Tibial artery (tissue), 4 donors: ENCODE measurements around the gene TNNT2.

Experiments used
- DNase-seq, 2 donors: peaks; one replicate each; pipeline ENCODE4 v3.0.0-alpha.2; 2019
- H3K27ac ChIP-seq, 2 donors: fragments of 200-600 bp; sonication (generic) in 1 of 2; 1 replicate in 1 of 2; 2 replicates in 1 of 2; pipeline ENCODE4 v1.5.1; 2018 to 2019; ENCODE audit warnings: mild to moderate bottlenecking in 1 of 2
- H3K27me3 ChIP-seq, 2 donors: fragments of 200-600 bp; sonication (generic) in 1 of 2; one replicate each; pipeline versions ENCODE4 v1.5.1 to v1.6.0; 2016 to 2019
- H3K36me3 ChIP-seq, 3 donors: fragments of 200-600 bp; sonication (generic) in 2 of 3; one replicate each; pipeline ENCODE4 v1.5.1; 2016 to 2019; ENCODE audit warnings: mild to moderate bottlenecking in 2 of 3
- H3K4me1 ChIP-seq, 4 donors: fragments of 200-600 bp; sonication (generic) in 2 of 4; 1 replicate in 3 of 4; 2 replicates in 1 of 4; pipeline ENCODE4 v1.5.1; 2016 to 2019
- H3K4me3 ChIP-seq, 2 donors: fragments of 200-600 bp; sonication (generic) in 1 of 2; 1 replicate in 1 of 2; 2 replicates in 1 of 2; pipeline ENCODE4 v1.5.1; 2018 to 2019; ENCODE audit warnings: mild to moderate bottlenecking in 2 of 2
- H3K9me3 ChIP-seq, 3 donors: fragments of 200-600 bp; sonication (generic) in 1 of 3; one replicate each; pipeline ENCODE4 v1.5.1; 2016 to 2019
- intact Hi-C: fragments of 100-400 bp; cut with DNase I; formaldehyde crosslinking; loops from one replicate; pipeline ENCODE4 v1.15.0; 2023; ENCODE audit warnings: low total_unique reads
- TF ChIP-seq, protein P1 (sequence below), 2 experiments: fragments of 200-600 bp in 1 of 2; fragments of 450-650 bp in 1 of 2; IDR thresholded peaks; one replicate each; pipeline ENCODE4 v1.5.1; 2017 to 2019; ENCODE audit warnings: antibody characterized with exemption in 2 of 2, mild to moderate bottlenecking in 1 of 2, moderate library complexity in 1 of 2

Gene TNNT2

DNA sequence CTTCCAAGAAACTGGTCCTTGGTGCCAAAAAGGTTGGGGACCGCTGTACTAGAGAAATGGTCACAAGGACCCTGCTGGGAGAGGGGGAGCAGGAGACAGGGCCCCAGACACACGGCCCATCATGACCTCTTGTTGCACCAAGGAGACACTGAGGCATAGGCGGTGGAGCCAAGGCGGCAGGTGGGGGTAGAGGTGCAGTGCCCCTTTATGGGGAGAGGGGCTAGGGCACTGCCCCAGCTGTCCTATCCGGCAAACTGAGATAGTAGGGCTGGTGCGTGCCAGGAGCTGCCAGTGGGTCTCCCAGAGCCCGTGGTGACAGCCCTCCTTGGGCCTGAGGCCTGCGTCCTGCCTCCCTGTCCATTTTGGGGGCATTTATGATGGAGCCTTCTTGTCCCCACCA is 20.3 kb downstream of the TNNT2 start:
- Histone ChIP-seq H3K4me3 (no peak overlapping the region), H3K27me3 (peaks cover 0 to 58% of the 10 kb centered on the region in 2 donors), H3K4me1 (no peaks in the 10 kb centered on the region), H3K36me3 (no peaks in the 10 kb centered on the region), H3K9me3 (no peaks in the 10 kb centered on the region), H3K27ac (no peak overlapping the region)
- intact Hi-C loops, result no loop called here
- no peak for DNase-seq
- TF ChIP-seq, protein P1, sequence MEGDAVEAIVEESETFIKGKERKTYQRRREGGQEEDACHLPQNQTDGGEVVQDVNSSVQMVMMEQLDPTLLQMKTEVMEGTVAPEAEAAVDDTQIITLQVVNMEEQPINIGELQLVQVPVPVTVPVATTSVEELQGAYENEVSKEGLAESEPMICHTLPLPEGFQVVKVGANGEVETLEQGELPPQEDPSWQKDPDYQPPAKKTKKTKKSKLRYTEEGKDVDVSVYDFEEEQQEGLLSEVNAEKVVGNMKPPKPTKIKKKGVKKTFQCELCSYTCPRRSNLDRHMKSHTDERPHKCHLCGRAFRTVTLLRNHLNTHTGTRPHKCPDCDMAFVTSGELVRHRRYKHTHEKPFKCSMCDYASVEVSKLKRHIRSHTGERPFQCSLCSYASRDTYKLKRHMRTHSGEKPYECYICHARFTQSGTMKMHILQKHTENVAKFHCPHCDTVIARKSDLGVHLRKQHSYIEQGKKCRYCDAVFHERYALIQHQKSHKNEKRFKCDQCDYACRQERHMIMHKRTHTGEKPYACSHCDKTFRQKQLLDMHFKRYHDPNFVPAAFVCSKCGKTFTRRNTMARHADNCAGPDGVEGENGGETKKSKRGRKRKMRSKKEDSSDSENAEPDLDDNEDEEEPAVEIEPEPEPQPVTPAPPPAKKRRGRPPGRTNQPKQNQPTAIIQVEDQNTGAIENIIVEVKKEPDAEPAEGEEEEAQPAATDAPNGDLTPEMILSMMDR (IDR thresholded peaks at IDR 0.05), result no peak

DNA sequence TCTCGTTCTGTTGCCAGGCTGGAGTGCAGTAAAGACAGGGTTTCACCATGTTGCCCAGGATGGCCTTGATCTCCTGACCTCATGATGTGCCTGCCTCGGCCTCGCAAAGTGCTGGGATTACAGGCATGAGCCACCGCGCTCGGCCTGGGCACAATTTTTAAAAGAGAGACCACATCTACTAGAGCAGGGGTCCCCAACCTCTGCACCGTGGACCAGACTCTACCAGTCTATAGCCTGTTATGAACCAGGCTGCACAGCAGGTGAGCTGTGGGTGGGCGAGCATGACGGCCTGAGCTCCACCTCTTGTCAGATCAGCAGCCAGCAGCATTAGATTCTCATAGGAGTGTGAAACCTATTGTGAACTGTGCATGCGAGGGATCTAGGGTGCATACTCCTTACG is 20.8 kb downstream of the TNNT2 start:
- H3K27me3 ChIP-seq, result peaks cover 0 to 57% of the 10 kb centered on the region in 2 donors
- DNase-seq, result no peak
- TF ChIP-seq, protein P1 (IDR thresholded peaks at IDR 0.05), result no peak
- no peaks in the 10 kb centered on the region for H3K36me3 ChIP-seq
- H3K27ac ChIP-seq, result no peak overlapping the region
- H3K4me3 ChIP-seq, result no peak overlapping the region
- no peaks in the 10 kb centered on the region for H3K9me3 ChIP-seq
- no peaks in the 10 kb centered on the region for H3K4me1 ChIP-seq
- intact Hi-C loops, result no loop called here

DNA sequence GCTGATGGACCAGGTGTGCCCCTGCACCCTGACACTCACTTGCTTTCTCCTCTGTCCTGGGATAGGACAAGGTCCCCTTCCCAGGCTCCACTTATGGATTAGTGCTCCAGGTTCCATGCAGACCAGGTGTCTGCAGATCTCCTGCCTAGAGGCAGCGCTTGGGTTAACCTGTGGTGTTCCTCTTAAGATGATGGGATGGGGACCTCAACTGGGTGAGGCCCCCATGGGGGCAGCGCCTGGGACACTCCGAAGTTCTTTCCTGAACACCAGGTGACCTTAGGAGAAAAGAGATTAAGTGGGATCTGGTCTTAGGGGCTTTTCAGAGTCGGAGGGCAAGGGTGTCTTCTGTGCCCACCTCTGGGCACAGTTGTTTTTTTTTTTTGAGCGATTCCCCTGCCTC is 21.2 kb downstream of the TNNT2 start:
- Histone ChIP-seq H3K36me3 (no peaks in the 10 kb centered on the region), H3K27me3 (peaks cover 0 to 53% of the 10 kb centered on the region in 2 donors), H3K4me1 (no peaks in the 10 kb centered on the region), H3K9me3 (no peaks in the 10 kb centered on the region), H3K4me3 (no peak overlapping the region), H3K27ac (no peak overlapping the region)
- TF ChIP-seq, protein P1 (IDR thresholded peaks at IDR 0.05), result no peak
- DNase-seq, result no peak
- intact Hi-C loops, result no loop called here

DNA sequence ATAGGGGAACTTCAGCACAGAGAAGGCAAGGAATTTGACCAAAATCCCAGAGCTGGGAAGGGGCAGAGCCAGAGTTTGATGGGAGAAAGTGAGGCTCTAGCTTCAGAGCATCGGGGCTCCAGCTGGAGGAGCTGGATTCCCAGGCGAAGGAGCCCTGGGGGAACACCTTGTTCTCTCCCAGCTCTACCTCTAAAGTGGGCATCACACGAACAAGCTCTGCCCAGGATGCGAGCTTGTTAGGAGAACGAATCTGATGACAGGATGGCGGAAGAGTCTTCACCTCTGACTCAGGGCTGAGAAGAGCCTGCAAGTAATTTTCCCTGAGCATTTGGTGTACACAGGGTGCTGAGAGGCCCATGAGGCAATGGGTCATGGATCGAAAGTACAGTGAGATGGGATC is 22.0 kb downstream of the TNNT2 start:
- no peaks in the 10 kb centered on the region for H3K9me3 ChIP-seq
- H3K36me3 ChIP-seq, result no peaks in the 10 kb centered on the region
- no peak for DNase-seq
- TF ChIP-seq, protein P1 (IDR thresholded peaks at IDR 0.05), result no peak
- no peaks in the 10 kb centered on the region for H3K4me1 ChIP-seq
- no peak overlapping the region for H3K4me3 ChIP-seq
- no peak overlapping the region for H3K27ac ChIP-seq
- intact Hi-C loops, result no loop called here
- H3K27me3 ChIP-seq, result peaks cover 0 to 50% of the 10 kb centered on the region in 2 donors

DNA sequence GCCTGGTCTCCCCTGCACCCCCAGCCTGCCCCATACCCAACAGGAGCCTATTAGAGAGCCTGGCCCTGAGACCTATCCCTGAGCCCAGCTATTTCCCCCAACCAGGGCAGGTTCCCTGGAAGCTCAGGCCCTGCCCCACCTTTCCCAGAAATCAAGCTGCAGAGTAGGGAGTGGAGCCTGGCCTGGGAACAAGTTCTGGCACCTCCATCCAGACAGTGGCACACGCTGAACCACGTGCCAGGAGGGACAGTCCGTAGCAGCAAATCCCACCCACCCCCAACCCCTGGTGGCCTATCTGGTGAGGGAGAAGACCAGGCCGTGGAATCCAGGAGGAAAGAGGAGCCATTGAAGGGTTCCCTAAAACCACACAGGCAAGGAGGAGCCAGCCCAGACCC is 22.6 kb downstream of the TNNT2 start:
- intact Hi-C loops, result no loop called here
- Histone ChIP-seq H3K27ac (no peak overlapping the region), H3K4me1 (no peaks in the 10 kb centered on the region), H3K9me3 (no peaks in the 10 kb centered on the region), H3K36me3 (no peaks in the 10 kb centered on the region), H3K4me3 (no peak overlapping the region), H3K27me3 (peaks cover 0 to 50% of the 10 kb centered on the region in 2 donors)
- DNase-seq, result no peak
- TF ChIP-seq, protein P1 (IDR thresholded peaks at IDR 0.05), result no peak
